ENCODE measurements around the gene GP5.

GP5 gene

DNA sequence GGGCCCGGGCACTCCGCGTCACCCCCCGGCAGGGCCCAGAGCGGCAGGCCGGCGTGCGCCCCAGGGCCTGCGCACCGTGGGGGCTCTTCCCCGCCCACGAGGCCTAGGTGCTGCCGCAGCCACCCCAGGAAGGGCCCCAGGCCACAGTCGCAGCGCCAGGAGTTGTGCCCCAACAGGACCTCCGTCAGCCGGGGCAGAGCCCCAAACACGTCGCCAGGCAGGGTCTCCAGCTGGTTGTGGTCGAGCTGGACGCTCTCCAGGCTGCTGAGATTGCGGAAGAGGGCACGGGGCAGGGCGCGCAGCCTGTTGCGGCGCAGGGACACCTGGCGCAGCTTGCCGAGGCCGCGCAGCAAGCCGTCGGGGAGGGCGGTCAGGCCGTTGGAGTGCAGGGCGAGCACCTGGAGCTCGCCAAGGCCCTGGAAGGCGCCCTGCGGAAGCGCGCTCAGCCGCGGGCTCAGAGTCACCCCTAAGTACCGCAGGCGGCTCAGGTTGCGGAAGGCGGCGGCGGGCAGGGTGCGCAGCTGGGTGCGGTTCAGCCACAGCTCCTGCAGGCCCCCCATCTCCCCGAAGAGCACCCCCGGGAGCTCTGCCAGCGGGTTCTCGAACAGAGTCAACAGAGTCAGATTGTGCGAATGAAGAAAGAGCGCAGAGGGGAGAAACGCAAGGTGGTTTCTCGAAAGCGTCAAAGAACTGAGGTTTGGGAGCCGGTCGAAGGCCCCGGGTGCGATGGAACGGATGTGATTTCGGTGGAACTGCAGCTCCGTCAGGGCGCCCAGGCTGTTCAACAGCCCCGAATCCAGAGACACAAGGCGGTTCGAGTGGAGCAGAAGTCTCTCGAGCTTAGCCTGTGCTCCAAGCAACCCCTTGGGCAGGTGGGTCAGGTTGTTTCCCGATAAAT, 2.0 kb downstream of the GP5 start:
- TF ChIP-seq CTCF (IDR thresholded peaks at IDR 0.05; ENCODE audit: insufficient read depth, low read length, poor library complexity, severe bottlenecking) = no peak
- H3K36me3 ChIP-seq (ENCODE audit: control insufficient read depth, insufficient read depth, low read length) = no peaks in the 10 kb centered on the region
- no peak overlapping the region for H3K4me3 ChIP-seq (replicated peaks; ENCODE audit: low read depth, low read length)
- peak; percentile 50 for DNase-seq (ENCODE audit: extremely low read depth, insufficient read length)
- H3K27me3 ChIP-seq (replicated peaks; ENCODE audit: control insufficient read depth, insufficient read depth, low read length) = no peaks in the 10 kb centered on the region; the same call in 1 of the 2 replicates

- Histone ChIP-seq H3K36me3 (ENCODE audit: control insufficient read depth, insufficient read depth, low read length) (no peaks in the 10 kb centered on the region), H3K27me3 (replicated peaks; ENCODE audit: control insufficient read depth, insufficient read depth, low read length) (no peaks in the 10 kb centered on the region; the same call in 1 of the 2 replicates), H3K4me3 (replicated peaks; ENCODE audit: low read depth, low read length) (no peak overlapping the region)
- no peak for TF ChIP-seq CTCF (IDR thresholded peaks at IDR 0.05; ENCODE audit: insufficient read depth, low read length, poor library complexity, severe bottlenecking)
- no peak for DNase-seq (ENCODE audit: extremely low read depth, insufficient read length)
These were observed 2.6 kb downstream of the GP5 start for GRCh38 chr3:194396539-194396858.

GRCh38 chr3:194395778-194396538, 3.1 kb downstream of the GP5 start:
- H3K4me3 ChIP-seq (replicated peaks; ENCODE audit: low read depth, low read length) = no peak overlapping the region
- H3K27me3 ChIP-seq (replicated peaks; ENCODE audit: control insufficient read depth, insufficient read depth, low read length) = no peaks in the 10 kb centered on the region; the same call in 1 of the 2 replicates
- no peak for DNase-seq (ENCODE audit: extremely low read depth, insufficient read length)
- TF ChIP-seq CTCF (IDR thresholded peaks at IDR 0.05; ENCODE audit: insufficient read depth, low read length, poor library complexity, severe bottlenecking) = no peak
- no peaks in the 10 kb centered on the region for H3K36me3 ChIP-seq (ENCODE audit: control insufficient read depth, insufficient read depth, low read length)

DNA sequence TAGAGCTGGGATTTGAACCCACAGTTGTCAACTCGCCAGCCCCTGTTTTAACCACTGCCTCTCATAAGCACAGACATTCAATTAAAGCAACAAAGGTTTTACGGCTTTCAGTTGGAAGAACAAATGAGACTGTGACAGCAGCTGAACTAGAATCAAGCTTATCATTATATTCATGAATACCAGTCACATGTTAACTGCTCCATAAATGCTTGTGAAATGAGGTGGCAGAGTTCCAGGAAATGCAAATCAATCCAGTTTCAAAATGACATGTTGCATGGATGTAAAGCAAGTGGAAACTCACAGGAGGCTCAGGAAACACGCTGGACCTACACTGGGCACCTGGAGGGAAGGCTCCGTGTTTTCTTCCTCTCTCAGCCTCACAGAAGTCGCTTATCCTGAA, 3.9 kb downstream of the GP5 start:
- Histone ChIP-seq H3K36me3 (ENCODE audit: control insufficient read depth, insufficient read depth, low read length) (no peaks in the 10 kb centered on the region), H3K27me3 (replicated peaks; ENCODE audit: control insufficient read depth, insufficient read depth, low read length) (no peaks in the 10 kb centered on the region; the same call in 1 of the 2 replicates), H3K4me3 (replicated peaks; ENCODE audit: low read depth, low read length) (no peak overlapping the region)
- no peak for TF ChIP-seq CTCF (IDR thresholded peaks at IDR 0.05; ENCODE audit: insufficient read depth, low read length, poor library complexity, severe bottlenecking)
- DNase-seq (ENCODE audit: extremely low read depth, insufficient read length) = no peak

DNA sequence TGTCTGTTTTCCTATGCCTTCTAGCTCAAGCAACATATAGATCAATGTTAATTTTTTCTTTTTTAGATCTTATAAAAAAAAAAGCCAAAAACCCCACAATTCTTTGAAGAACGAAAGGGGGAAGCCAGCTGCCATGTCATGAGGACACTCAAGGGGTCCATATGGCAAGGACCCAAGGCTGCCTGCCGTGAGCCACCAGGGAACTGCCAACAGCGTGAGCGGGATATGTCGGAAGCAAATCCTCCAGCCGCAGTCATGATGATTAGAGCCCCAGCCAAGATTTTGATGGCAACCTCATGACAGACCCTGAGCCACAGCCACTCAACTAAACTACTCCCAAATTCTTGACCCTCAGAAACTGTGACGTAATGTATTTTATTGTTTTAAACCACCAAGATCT, 6.5 kb downstream of the GP5 start:
- TF ChIP-seq CTCF (IDR thresholded peaks at IDR 0.05; ENCODE audit: insufficient read depth, low read length, poor library complexity, severe bottlenecking) = no peak
- Histone ChIP-seq H3K36me3 (ENCODE audit: control insufficient read depth, insufficient read depth, low read length) (no peaks in the 10 kb centered on the region), H3K27me3 (replicated peaks; ENCODE audit: control insufficient read depth, insufficient read depth, low read length) (no peaks in the 10 kb centered on the region; the same call in 1 of the 2 replicates), H3K4me3 (replicated peaks; ENCODE audit: low read depth, low read length) (no peak overlapping the region)
- DNase-seq (ENCODE audit: extremely low read depth, insufficient read length) = no peak
